Nucleus accumbens (tissue), 56 donors: ENCODE measurements around the gene FHOD1.

Experiments
- DNase-seq, 56 donors: peaks; one replicate each; lab custom pipeline; 2025; lab: John Stamatoyannopoulos, UW

The FHOD1 gene

DNA sequence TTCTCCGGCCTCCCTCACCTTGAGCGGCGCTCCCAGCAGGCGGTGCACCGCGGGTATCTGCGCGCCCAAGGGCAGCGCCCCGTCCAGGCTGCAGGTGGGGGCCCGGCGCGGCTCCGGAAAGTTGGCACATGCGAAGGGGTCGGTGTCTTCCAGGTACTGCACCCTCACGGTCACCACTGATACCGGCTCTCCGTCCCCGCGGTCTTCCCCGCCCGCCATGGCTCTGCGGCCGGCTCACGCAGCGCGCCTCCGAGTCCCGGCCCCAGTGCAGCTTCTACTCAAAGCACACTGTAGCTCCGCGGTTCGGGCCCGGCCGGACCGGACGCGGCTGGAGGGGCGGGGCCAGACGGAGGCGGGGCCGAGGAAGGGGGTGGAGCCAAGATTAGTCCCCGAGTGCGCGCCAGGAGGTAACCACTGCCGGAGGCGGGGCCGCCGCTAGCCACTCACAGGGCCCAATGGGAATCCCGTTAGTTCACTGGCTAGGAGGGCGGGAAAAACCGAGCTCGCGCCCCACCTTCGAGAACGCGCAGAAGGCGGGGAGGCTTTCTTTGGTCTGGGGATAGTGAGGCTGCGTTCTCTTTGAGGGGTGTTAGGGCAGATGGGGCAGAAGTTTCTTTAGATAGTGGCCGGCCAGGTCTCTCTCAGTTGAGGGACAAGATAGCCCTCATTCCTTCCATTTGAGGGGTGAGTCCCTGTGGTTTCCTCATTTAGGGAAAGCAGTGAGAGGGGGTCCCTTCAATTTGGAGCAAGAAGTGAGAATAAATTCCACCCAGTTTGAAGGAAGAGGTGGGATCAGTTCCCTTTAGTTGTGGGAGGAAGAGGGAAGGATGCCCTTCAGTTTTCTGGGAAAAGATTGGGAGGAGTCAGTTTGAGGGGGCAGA is at the start of gene FHOD1:
Gene FHOD1 (minus strand): TSS at position 290 of the 881 bp plus-strand sequence. CDS start 71 bp downstream, at position 219.
- DNase-seq: peak in 55 of 56 donors; percentile 45 to 95 (median 86)

DNA sequence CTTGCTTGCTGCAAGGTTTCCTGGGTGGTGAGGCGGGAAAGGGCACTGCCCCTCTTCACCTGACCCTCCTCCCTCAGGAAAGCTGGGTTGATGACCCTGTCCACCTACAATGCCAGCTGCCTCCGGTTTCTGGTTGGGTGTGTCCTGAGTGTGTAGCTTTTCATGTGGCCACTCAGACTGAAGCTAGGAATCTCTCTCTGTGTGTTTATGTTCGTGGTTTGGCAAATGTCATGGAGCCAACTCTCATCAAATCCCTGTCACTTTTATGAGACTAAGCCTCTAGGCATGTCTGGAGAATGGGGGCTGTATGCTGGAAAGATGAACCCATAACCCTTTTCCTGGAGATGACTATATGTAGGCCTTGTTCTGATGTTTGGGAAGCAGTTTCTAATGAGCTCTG is 49.1 kb upstream of the FHOD1 start:
- no peak for DNase-seq

DNA sequence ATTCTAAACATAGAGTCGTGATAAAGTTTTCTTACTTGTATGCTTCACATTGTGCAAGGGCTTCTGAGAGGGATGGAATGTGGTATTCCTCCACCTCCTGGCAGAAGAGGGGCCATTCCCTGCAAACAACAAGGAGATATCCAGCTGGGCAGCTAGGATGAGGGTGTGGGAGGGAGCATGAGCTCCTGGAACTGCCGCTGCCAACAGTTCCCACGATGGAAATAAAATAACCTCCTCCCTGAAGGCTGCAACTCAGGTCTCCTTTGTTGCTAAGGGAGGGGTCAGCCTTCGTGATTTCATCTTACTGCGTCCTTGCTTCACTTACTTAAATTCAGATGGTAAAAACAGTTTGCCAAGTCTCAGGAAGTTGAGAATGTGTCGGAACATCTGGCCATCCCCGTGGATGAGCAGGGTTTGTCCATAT is 47.7 kb upstream of the FHOD1 start:
- DNase-seq: no peak

DNA sequence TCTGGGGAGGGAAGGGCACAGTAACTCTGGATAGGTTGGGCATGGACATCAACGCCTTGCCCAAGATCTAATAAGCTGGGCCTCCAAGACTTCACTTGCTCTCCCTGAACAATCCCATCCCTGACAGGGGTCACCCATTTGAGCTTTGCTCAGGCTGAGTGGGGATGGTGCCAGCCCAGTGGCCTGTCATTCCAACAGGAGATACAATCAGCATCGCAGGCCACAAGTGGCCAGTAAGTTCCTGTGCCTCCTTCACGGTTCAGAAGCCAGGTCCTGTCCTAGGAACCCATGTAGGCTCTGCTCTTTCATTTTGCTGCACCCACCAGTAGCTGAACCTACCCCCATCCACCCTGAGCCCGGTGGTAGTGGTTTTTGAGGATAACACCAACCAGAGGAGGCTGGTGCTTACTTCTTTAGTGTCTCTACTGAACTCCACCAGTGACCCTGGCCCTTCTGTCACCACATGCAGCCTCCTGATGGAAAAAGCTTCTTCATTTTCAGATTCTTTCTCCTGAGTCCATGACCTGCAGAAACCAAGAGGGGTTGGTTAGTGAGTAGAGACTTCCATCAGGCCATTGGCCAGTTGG is 47.0 kb upstream of the FHOD1 start:
- no peak for DNase-seq

GRCh38 chr16:67291461-67291860 is 44.2 kb upstream of the FHOD1 start:
- no peak for DNase-seq

GRCh38 chr16:67287960-67288359 is 40.7 kb upstream of the FHOD1 start:
- DNase-seq: no peak

GRCh38 chr16:67286441-67287235 is 39.4 kb upstream of the FHOD1 start:
- DNase-seq: no peak

GRCh38 chr16:67284699-67285646 is 37.7 kb upstream of the FHOD1 start:
- DNase-seq: peak in 10 of 56 donors; percentile 5 to 38 (median 10)

GRCh38 chr16:67283826-67284555 is 36.7 kb upstream of the FHOD1 start:
- DNase-seq: no peak

DNA sequence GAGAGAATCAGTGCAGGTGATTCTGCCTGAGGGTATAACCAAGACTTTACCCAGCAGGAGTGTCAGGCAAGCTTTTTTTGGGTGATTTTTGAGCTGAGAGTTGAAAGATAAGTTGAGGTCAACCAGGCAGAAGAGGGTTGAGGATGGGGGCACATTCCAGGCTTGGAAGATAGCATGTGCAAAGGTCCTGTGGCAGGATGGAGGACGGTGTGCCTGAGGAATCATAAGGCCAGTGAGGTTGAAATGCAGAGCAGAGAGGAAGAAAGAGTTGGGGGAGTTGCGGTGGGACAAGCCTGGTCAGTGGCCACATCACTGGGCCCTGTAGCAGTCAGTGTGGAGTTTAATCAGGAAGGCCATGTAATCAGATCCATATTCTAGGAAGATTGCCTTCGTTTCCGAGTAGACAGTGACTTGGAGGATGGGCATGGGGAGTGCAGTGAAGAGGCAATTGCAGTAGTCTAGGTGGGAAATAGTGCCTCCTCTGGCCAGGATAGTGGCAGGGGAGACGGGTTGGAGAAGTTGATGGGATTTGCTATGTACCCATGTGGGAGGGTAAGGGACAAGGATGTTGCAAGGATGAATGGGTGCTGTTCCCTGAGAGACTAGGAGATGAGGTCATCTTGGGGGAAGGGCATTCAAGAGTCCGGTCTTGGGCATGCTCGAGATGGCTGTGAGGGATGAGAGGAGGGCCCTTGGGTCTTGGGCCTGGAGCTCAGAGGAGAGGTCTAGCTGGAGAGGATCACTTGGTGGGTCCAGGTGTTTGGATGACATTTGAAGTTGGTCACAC is 36.0 kb upstream of the FHOD1 start:
- DNase-seq: no peak

GRCh38 chr16:67282447-67282805 is 35.1 kb upstream of the FHOD1 start:
- DNase-seq: no peak

GRCh38 chr16:67281536-67282446 is 34.5 kb upstream of the FHOD1 start:
- no peak for DNase-seq

DNA sequence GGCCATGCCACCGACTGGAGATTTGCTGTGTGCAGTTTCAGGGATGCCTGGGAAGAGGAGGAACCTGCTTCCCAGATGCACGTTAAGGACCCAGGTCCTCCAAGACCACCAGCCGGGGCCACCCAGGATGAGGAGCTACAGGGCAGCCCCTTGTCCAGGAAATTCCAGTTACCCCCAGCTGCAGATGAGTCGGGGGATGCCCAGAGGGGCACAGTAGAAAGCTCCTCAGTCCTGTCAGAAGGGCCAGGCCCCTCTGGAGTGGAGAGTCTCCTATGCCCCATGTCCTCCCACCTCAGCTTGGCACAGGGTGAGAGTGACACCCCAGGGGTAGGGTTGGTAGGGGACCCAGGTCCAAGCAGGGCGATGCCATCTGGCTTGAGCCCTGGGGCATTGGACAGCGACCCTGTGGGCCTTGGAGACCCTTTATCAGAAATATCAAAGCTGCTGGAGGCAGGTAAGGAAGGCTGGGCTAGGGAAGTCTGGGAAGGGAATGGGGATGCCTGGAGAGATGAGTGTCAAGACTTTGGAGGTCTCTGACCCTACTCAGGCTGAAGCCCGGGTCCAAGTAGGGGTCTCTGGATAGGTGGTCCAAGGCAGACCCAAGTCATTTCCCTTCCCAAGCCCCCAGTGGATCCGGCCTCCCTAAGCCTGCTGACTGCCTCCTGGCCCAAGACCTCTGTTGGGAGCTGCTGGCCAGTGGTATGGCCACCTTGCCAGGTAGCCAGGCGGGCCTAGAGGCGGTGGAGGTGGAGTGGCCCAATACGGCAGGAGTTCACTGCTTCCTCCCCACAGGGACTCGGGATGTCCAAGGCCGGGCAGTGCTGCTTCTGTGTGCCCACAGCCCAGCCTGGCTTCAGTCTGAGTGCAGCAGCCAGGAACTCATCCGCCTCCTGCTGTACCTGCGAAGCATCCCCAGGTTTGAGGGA is 33.1 kb upstream of the FHOD1 start:
- no peak for DNase-seq

DNA sequence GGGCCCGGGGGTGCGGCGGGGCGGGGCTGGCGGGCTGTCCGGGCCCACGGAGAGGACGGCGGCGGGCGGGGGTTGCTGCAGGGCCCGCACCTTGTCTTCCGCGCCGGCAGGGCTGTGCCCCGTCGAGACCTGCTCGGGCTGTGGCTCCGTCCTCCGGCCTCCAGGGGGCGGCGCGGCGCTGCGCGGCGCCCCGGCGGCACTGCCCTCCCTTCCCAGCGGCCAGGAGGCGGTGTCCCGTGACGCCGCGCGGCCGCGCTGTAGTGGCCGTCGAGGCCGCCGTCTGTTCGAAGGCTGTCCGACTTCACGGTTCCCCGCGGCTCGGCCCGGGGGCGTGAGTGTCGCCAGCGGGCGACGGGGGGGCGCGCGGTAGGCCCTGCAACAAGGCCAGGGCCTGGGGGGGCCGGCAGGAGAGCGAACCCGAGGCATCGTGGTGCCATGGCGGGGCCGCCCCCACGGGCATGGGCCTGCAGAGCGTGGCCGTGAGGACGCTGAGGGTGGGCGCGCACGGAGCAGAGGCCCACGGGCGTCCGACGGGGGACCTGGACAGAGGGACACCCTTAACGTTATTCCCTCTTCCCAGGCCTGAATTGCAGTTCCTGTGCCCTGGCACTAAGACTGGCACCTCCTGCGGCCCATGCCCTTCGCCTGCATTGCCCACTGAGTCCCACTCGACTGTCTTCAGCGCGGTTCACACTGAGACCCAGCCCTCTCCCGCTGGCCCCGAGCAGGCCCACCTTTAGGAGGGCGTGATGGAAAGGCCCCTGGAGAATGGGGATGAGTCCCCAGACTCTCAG is 32.2 kb upstream of the FHOD1 start, which contains the start of gene PLEKHG4:
Gene PLEKHG4 (plus strand): TSS at position 237 of the 794 bp plus-strand sequence. CDS start 513 bp downstream, at position 750.
- DNase-seq: peak in 20 of 56 donors; percentile 11 to 69 (median 18)

GRCh38 chr16:67278773-67279295 is 31.6 kb upstream of the FHOD1 start:
- DNase-seq: peak in 1 of 56 donors; percentile 69
